CD4-positive, alpha-beta T cell treated with Interleukin-2 at 100 ng/mL for 4 hours (primary cell): ENCODE data around the gene C12orf75.
A peak's percentile ranks its signal among the peaks of the same experiment; 100 is the strongest.
"Not testable (repeated sequence)": the region's sequence is repeated elsewhere in the genome, so short reads cannot be mapped to it uniquely, and the experiment has no call there.

Experiments used
- DNase-seq: peaks from one replicate; pipeline ENCODE4 v3.0.0-alpha.2; 2020; ENCODE audit warnings: low spot score

C12orf75 gene

GRCh38 chr12:105336411-105336810 lies 5.9 kb downstream of the C12orf75 start:
- no peak for DNase-seq

GRCh38 chr12:105337391-105337790 lies 6.9 kb downstream of the C12orf75 start:
- no peak for DNase-seq

DNA sequence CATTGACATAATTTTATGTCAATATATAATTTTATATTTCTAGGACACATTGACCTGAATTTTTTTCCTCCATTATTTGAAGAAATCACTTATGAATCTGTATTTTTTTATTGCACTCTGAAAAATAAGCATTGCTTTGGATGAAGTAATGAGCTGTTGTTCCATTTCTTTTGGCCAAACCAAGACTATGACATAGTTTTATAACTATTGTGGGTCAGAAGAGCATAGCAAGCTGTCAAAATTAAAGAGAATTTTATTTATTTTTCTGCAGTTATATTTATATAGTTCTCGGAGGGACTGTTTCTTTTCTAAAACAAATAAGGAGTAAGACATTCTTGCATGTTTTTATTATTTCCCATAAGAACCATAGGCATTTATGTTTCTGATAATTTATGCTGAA lies 8.5 kb downstream of the C12orf75 start:
- no peak for DNase-seq

DNA sequence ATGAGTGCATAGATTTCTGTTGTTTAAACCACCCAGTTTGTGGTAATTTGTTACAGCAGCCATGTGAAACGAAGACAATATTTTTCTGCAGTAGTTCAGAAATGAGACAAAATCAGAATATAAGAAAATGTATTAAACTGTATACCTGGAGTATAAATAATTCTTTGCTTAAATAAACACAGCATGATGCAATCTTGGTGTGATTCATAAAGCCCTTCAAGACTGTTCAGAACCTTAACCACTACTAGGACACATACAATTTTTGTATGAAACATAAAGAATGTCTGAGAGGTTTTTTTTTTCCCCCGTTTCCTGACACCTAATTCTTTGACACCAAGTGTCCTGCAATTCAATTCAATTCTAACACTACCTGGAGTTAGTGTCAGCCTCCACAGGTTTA lies 10.5 kb downstream of the C12orf75 start:
- no peak for DNase-seq

DNA sequence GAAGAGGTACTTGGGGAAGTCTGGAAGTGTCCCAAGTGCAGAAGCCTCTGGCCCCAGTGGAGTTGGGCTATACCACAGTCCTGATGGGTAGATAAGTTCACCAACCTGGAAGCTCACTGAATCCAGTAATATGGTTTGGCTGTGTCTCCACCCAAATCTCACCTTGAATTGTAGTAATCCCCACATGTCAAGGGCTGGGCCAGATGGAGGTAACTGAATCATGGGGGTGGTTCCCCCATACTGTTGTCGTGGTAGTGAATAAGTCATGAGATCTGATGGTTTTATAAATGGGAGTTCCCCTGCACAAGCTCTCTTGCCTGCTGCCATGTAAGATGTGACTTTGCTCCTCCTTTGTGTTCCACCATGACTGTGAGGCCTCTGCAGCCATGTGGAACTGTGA lies 11.1 kb downstream of the C12orf75 start:
- not testable (repeated sequence) for DNase-seq

- no peak for DNase-seq
Observed at GRCh38 chr12:105342464-105342863, 12.0 kb downstream of the C12orf75 start.

DNA sequence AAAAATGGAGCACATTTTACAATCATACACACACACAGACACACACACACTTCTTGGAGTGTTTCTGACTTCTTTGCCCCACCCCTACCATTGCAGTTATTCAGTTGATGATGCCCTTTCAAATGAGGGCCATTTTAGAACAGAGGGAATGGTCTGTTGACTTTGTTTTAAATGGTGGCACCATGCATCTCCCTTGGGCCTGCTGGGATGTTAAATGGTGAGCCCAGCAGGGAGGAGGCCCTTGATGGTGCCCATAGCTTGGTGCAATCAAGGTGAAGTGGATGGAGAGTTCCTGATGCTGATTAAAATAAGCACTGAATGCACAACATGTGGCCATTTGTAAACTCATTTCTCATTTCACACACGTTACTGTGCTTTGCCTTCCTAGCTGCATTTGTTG lies 13.3 kb downstream of the C12orf75 start:
- DNase-seq, result no peak

DNA sequence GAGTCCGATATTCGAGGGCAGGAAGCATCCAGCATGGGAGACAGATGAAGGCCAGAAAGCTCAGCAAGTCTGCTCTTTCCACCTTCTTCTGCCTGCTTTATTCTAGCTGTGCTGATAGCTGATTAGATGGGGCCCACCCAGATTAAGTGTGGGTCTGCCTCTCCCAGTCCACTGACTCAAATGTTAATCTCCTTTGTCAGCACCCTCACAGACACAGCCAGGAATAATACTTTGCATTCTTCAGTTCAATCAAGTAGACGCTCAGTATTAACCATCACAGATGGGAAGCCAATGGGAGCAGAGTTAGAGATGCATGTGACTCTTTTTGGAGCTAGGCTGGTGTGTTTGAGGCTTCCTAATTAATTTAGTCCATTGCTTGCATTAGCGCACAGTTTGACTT lies 17.0 kb downstream of the C12orf75 start:
- DNase-seq, result no peak

GRCh38 chr12:105348142-105348541 lies 17.7 kb downstream of the C12orf75 start:
- DNase-seq, result no peak

GRCh38 chr12:105348561-105348960 lies 18.1 kb downstream of the C12orf75 start:
- DNase-seq, result no peak

GRCh38 chr12:105349138-105349537 lies 18.6 kb downstream of the C12orf75 start:
- no peak for DNase-seq

DNA sequence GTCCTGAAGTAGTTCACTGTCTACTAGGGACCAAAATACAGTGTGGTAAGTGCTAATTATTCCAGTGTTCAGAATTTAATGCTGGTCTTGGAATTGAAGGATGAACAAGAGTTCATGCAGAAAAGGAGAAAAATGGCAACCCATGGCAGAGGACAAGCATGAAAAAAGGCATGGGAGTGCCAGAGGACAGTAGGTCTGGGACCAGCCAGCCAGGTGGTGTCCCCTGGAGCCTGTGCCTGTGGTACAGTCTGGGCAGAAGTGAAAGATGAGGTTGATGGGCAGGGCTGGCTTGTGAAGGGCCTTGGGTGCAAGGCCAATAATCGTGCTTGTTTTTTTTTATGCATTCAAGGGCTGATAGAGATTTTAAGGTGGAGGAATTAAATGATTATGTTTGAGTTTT lies 21.0 kb downstream of the C12orf75 start:
- DNase-seq, result no peak

GRCh38 chr12:105352052-105352451 lies 21.6 kb downstream of the C12orf75 start:
- DNase-seq, result no peak

DNA sequence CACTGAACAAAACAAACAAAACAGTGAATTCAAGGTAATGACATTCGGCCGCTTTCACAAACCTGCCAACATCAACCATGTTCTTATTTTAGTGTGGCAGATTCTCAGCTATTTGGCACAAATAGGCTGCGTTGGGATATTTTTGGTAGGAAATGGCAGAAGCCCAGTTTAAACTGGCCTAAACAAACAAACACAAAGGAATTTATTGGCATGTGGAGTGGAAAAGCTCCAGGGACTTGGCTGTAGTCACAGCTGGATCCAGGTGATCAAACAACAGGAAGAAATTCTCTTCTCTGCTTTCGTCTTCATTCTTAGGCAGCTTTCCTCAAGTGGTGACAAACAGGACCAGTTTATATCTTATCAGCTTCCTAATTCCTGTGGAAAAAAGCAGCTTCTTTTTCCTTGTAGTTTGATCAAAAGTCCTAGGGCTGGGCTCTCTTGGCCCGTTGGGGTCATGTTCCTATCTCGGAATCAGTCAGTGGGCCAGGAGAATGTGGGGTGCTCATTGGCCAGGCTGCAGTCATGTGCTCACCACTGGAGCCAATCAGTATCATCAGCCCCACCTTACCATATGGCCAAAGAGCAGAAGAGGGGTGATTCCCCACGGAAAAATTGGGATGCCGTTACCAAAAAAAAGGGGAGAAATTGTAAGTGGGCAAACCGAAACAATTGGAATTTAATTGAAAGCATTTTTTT lies 22.6 kb downstream of the C12orf75 start:
- DNase-seq, result no peak

DNA sequence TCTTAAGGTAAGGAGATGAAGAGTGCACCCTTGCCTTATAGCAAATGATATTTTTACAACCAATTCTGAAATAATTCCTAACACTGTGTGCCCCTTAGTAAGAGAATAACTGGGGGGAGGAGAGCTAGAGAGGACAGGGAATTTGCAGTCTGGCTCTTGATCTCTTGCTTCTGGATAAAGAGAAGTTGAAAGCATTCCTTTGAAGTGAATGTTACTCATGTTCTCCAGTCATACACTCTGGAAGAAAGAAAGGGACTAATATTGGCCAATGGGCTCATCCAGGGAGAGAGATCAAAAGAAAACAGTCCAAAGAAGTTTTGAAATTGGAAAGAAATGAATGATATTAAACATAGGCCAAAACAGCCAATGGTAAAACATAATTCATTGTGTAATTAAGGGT lies 25.3 kb downstream of the C12orf75 start:
- DNase-seq, result no peak

- DNase-seq, result peak; percentile 1
Observed at GRCh38 chr12:105357162-105357691, 26.7 kb downstream of the C12orf75 start.

GRCh38 chr12:105358789-105359188 lies 28.3 kb downstream of the C12orf75 start:
- DNase-seq, result no peak

- DNase-seq, result no peak
Observed at GRCh38 chr12:105359856-105360255, 29.4 kb downstream of the C12orf75 start.

DNA sequence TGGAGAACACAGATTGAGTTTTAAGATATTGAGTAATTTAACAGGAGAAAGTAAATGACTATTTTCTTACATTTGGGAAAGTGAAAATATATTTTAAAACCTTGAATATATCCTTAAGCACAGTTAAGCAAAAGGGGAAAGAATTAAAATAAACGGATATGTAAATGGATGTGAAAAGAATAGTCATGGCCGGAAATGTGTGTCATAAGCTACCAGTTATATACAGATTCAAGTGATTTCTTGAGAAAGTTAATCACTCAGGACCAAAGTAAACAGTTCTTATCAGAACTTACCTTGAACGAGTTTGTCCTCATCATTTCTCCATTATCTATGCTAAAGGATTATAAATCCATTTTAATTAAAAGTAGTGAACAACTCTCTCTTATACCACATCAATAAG lies 33.4 kb downstream of the C12orf75 start:
- no peak for DNase-seq

DNA sequence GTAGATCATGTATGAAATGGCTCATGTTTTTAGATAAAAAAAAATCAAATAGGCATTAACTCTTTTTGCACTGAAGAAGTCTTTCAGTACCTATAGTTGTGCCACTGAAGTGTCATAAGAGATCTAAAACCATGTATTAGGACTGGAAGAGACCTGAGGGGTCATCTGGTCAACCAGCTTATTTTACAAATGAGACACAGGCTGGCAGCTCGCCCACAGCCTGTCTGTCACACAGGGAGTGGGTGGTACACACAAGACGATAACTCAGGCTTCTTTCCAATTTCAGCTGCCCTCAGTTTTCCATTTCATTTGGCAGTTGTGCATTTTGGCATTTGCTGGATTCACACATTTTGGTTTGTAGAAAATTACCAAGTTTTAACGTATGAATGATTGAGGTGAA lies 34.7 kb downstream of the C12orf75 start:
- no peak for DNase-seq

GRCh38 chr12:105368047-105368646 lies 37.7 kb downstream of the C12orf75 start:
- DNase-seq, result no peak

- no peak for DNase-seq
Observed at GRCh38 chr12:105369014-105369413, 38.5 kb downstream of the C12orf75 start.

GRCh38 chr12:105374303-105374702 lies 43.8 kb downstream of the C12orf75 start:
- DNase-seq, result no peak

GRCh38 chr12:105377077-105377476 lies 46.6 kb downstream of the C12orf75 start:
- no peak for DNase-seq
